Hematopoietic multipotent progenitor cell treated with erythropoietin and hydrocortisone succinate and interleukin-3 and kit ligand, for 17 days (in vitro differentiated cells): ENCODE data around the gene ATOSB.
"Not testable (repeated sequence)": the region's sequence is repeated elsewhere in the genome, so short reads cannot be mapped to it uniquely, and the experiment has no call there.

ENCODE experiments used
- DNase-seq: peaks from one replicate; pipeline ENCODE4 v3.0.0-alpha.2; 2015; ENCODE audit warnings: low spot score

Gene ATOSB

GRCh38 chr9:35115680-35116538, at the start of gene ATOSB:
TSS of gene ATOSB (minus strand) at chr9:35115862. CDS start at chr9:35108274, 7,588 bp downstream.
- DNase-seq: peak; percentile 96

- no peak for DNase-seq
These were observed 49.0 kb upstream of the ATOSB start for GRCh38 chr9:35164711-35165110.

- no peak for DNase-seq
These were observed 47.8 kb upstream of the ATOSB start for GRCh38 chr9:35163413-35163812.

- DNase-seq: no peak
These were observed 47.1 kb upstream of the ATOSB start for GRCh38 chr9:35162605-35163315.

GRCh38 chr9:35161713-35162604, 46.3 kb upstream of the ATOSB start, which contains the start of gene UNC13B:
TSS of gene UNC13B (plus strand) at chr9:35162009. CDS start at chr9:35162284, 275 bp downstream.
- peak; percentile 77 for DNase-seq

GRCh38 chr9:35158501-35159280, 43.0 kb upstream of the ATOSB start:
- no peak for DNase-seq

GRCh38 chr9:35157836-35158235, 42.2 kb upstream of the ATOSB start:
- DNase-seq: not testable (repeated sequence)

- DNase-seq: no peak
These were observed 41.1 kb upstream of the ATOSB start for GRCh38 chr9:35156781-35157180.

GRCh38 chr9:35152926-35153325, 37.3 kb upstream of the ATOSB start:
- no peak for DNase-seq

GRCh38 chr9:35147941-35148563, 32.4 kb upstream of the ATOSB start:
- DNase-seq: not testable (repeated sequence)

GRCh38 chr9:35142037-35142436, 26.4 kb upstream of the ATOSB start:
- DNase-seq: no peak

GRCh38 chr9:35140093-35140492, 24.4 kb upstream of the ATOSB start:
- no peak for DNase-seq

GRCh38 chr9:35136866-35137265, 21.2 kb upstream of the ATOSB start:
- no peak for DNase-seq

- no peak for DNase-seq
These were observed 20.3 kb upstream of the ATOSB start for GRCh38 chr9:35135988-35136387.

GRCh38 chr9:35134920-35135319, 19.3 kb upstream of the ATOSB start:
- no peak for DNase-seq

GRCh38 chr9:35116898-35117551, 1.4 kb upstream of the ATOSB start:
- DNase-seq: peak; percentile 94

GRCh38 chr9:35116539-35116897, 856 bp upstream of the ATOSB start:
- no peak for DNase-seq

GRCh38 chr9:35114840-35115628, 628 bp downstream of the ATOSB start:
- DNase-seq: peak; percentile 80

- DNase-seq: peak; percentile 87
These were observed 1.4 kb downstream of the ATOSB start for GRCh38 chr9:35114113-35114839.
